Loucy (cell line): ENCODE data around the gene TMC3.

Experiments used
- CTCF ChIP-seq: fragments of 200-600 bp; sonication (generic); conservative IDR thresholded peaks from 2 replicates; pipeline ENCODE4 v1.5.1; 2014; ENCODE audit warnings: mild to moderate bottlenecking, antibody characterized with exemption, low read length
- EZH2phosphoT487 ChIP-seq: fragments of 200-600 bp; IDR thresholded peaks from 2 replicates; pipeline ENCODE4 v1.6.1; 2018; ENCODE audit warnings: antibody characterized with exemption, mild to moderate bottlenecking, moderate library complexity, borderline replicate concordance

- no peak for TF ChIP-seq CTCF
- no peak for TF ChIP-seq EZH2phosphoT487
Measured at GRCh38 chr15:81285461-81285860, 88.6 kb downstream of the TMC3 start.
